Measurements from ENCODE around the gene GLIS2. TPM values are rescaled to one million over a fixed set of nuclear protein-coding genes. Genes with fewer than 3 reads are reported as not detected.

GLIS2 gene
- total RNA-seq, 1 donor from 2014 or later, result 1.6 TPM

DNA sequence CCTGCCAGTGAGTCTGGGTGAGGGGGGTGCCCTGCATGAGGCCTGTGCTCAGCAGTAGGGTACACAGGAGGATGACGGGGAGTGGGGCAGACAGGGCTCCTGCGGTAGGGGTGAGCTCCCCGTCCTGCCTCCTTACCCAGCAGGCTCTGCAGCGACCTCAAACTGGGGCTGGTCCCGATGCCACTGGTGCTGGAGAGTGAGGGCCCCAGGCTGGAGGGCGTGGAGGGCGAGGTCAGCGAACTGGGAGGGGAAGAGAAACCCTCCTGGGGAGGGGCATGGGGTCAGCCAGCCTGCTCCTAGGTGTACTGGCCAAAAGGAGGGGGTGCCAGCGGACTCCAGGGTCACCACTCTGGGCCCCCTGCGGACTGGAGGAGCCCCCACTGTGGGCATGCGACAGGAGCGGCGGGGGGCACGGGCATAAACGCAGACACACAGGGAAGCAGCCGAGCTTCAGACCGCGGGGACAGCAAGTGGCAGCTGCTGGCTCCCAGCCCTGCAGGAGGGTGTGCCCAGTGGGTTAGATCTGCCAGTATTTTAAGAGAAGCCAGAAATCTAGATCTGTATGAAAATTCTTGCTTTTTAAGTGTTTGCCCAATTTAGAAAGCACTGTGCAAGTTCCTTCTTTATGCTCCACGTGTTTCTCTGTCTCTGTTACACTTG, 46.7 kb downstream of the GLIS2 start:
- peak overlapping the region; percentile 56 for H3K4me3 Mint-ChIP-seq (ENCODE audit: unreplicated experiment)
- TF ChIP-seq, protein P1, sequence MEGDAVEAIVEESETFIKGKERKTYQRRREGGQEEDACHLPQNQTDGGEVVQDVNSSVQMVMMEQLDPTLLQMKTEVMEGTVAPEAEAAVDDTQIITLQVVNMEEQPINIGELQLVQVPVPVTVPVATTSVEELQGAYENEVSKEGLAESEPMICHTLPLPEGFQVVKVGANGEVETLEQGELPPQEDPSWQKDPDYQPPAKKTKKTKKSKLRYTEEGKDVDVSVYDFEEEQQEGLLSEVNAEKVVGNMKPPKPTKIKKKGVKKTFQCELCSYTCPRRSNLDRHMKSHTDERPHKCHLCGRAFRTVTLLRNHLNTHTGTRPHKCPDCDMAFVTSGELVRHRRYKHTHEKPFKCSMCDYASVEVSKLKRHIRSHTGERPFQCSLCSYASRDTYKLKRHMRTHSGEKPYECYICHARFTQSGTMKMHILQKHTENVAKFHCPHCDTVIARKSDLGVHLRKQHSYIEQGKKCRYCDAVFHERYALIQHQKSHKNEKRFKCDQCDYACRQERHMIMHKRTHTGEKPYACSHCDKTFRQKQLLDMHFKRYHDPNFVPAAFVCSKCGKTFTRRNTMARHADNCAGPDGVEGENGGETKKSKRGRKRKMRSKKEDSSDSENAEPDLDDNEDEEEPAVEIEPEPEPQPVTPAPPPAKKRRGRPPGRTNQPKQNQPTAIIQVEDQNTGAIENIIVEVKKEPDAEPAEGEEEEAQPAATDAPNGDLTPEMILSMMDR (IDR thresholded peaks at IDR 0.05; ENCODE audit: unreplicated experiment), result no peak
- H3K27ac Mint-ChIP-seq (ENCODE audit: unreplicated experiment), result no peak overlapping the region
- H3K36me3 Mint-ChIP-seq (ENCODE audit: low read depth, unreplicated experiment), result peaks cover 4% of the 10 kb centered on the region
- no peaks in the 10 kb centered on the region for H3K9me3 Mint-ChIP-seq (ENCODE audit: unreplicated experiment)
- no peak for DNase-seq (ENCODE audit: low spot score)
- peaks cover 7% of the 10 kb centered on the region for H3K27me3 Mint-ChIP-seq (ENCODE audit: unreplicated experiment)
- no peaks in the 10 kb centered on the region for H3K4me1 Mint-ChIP-seq (ENCODE audit: unreplicated experiment)

DNA sequence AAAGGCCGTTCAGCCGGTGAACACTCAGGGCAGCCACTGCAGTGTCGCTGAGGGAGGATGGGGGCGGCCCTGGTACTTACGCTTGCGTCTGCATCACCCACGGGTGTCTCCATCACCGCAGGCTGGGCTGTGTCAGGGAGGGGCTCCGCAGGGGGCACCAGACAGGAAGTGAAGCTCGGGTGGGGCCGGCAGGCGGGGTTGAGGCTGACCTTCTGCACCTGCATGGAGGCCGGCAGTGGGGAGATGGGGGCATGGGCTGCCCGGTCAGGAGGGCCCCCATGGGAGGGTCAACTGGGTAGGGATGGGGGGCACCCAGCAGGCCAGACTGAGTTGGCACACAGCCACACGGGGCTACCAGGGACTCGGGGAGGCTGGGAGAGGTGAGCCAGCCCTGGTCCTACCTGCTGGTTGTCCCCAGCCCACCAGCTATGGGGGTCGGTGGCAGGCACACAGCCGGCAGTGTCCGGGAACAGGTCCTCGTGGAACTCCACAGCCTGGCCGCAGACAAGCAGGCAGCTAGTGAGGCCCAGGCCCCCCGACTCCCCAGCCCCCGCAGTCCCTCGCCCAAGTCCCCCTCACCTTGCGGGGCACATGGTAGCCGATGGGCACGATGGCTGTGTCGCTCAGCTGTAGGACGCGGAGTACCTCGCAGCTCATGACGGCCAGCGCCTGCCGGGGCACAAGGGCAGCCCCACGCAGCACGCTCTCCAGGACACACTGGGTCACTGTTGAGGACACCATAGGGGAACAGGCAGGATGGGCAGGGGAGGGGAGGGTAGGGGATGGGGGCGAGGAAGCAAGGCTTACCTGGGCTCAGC, 48.5 kb downstream of the GLIS2 start:
- Mint-ChIP-seq H3K4me3 (ENCODE audit: unreplicated experiment) (no peak overlapping the region), H3K4me1 (ENCODE audit: unreplicated experiment) (no peaks in the 10 kb centered on the region), H3K9me3 (ENCODE audit: unreplicated experiment) (no peaks in the 10 kb centered on the region), H3K27me3 (ENCODE audit: unreplicated experiment) (peaks cover 6% of the 10 kb centered on the region), H3K27ac (ENCODE audit: unreplicated experiment) (no peak overlapping the region), H3K36me3 (ENCODE audit: low read depth, unreplicated experiment) (peaks cover 4% of the 10 kb centered on the region)
- TF ChIP-seq, protein P1 (IDR thresholded peaks at IDR 0.05; ENCODE audit: unreplicated experiment), result no peak
- DNase-seq (ENCODE audit: low spot score), result no peak

DNA sequence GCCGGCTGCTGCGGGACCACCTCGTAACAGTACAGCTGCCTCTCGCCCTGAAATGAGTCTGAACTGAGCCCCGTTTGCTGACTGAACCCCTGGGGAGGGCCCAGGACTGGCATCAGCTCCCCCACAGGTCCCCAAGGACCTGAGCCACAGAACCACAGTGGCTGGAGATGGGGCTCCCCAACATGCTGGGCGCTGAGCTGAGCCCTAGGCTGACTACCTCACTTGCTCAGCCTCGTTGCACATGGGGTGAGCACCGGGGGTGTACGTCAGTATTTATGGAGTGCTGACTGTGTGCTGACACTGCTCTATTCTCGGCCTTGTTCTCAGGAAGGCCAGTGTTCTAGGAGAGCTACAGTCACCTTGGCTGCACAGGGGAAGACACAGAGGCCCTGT, 49.1 kb downstream of the GLIS2 start:
- Mint-ChIP-seq H3K4me3 (ENCODE audit: unreplicated experiment) (no peak overlapping the region), H3K9me3 (ENCODE audit: unreplicated experiment) (no peaks in the 10 kb centered on the region), H3K27ac (ENCODE audit: unreplicated experiment) (no peak overlapping the region), H3K36me3 (ENCODE audit: low read depth, unreplicated experiment) (peaks cover 4% of the 10 kb centered on the region), H3K4me1 (ENCODE audit: unreplicated experiment) (no peaks in the 10 kb centered on the region), H3K27me3 (ENCODE audit: unreplicated experiment) (peaks cover 6% of the 10 kb centered on the region)
- TF ChIP-seq, protein P1 (IDR thresholded peaks at IDR 0.05; ENCODE audit: unreplicated experiment), result no peak
- DNase-seq (ENCODE audit: low spot score), result no peak

GRCh38 chr16:4365615-4366014, 49.7 kb downstream of the GLIS2 start:
- Mint-ChIP-seq H3K27ac (ENCODE audit: unreplicated experiment) (no peak overlapping the region), H3K4me3 (ENCODE audit: unreplicated experiment) (no peak overlapping the region), H3K9me3 (ENCODE audit: unreplicated experiment) (no peaks in the 10 kb centered on the region), H3K27me3 (ENCODE audit: unreplicated experiment) (peaks cover 6% of the 10 kb centered on the region), H3K4me1 (ENCODE audit: unreplicated experiment) (no peaks in the 10 kb centered on the region), H3K36me3 (ENCODE audit: low read depth, unreplicated experiment) (peaks cover 4% of the 10 kb centered on the region)
- no peak for DNase-seq (ENCODE audit: low spot score)
- TF ChIP-seq, protein P1 (IDR thresholded peaks at IDR 0.05; ENCODE audit: unreplicated experiment), result no peak

DNA sequence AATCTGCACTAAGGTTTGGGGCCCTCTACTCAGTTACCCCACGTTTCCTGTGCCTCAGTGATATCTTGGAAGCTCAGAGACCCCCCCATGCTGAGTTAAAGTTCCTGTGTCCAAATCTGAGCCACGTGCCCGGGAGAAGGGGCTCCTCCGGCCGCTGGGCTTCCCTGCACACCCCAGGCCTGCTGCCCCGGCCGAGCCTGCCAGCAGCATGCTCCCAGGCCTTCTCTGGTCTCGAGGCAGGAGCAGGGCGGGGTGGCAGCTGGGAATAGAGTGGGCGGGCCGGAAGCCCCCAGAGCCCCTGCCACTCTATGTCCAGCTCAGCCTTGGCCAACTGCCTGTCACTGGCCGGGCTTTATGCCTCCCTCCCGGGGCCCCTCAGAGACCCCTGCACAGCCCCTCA, 50.1 kb downstream of the GLIS2 start:
- Mint-ChIP-seq H3K36me3 (ENCODE audit: low read depth, unreplicated experiment) (peaks cover 4% of the 10 kb centered on the region), H3K27me3 (ENCODE audit: unreplicated experiment) (peaks cover 6% of the 10 kb centered on the region), H3K9me3 (ENCODE audit: unreplicated experiment) (no peaks in the 10 kb centered on the region), H3K4me1 (ENCODE audit: unreplicated experiment) (no peaks in the 10 kb centered on the region), H3K4me3 (ENCODE audit: unreplicated experiment) (no peak overlapping the region), H3K27ac (ENCODE audit: unreplicated experiment) (no peak overlapping the region)
- TF ChIP-seq, protein P1 (IDR thresholded peaks at IDR 0.05; ENCODE audit: unreplicated experiment), result no peak
- DNase-seq (ENCODE audit: low spot score), result no peak
